HepG2 (cell line): ENCODE measurements around the gene ELMOD3. TPM values are rescaled to one million over a fixed set of nuclear protein-coding genes. Genes with fewer than 3 reads are reported as not detected.

Experiments used
- HDAC6 ChIP-seq: fragments of 200-600 bp; sonication (generic); IDR thresholded peaks from 2 replicates; pipeline ENCODE4 v1.7.0; 2017; ENCODE audit warnings: mild to moderate bottlenecking, antibody characterized with exemption, low read length, low read depth
- HNF1B ChIP-seq: sonication (generic); formaldehyde crosslinking; IDR thresholded peaks from 2 replicates; pipeline ENCODE4 v1.5.1; 2020; ENCODE audit warnings: mild to moderate bottlenecking, moderate library complexity, missing genetic modification reagents
- NFE2L2 ChIP-seq: fragments of 150-350 bp; IDR thresholded peaks from 2 replicates; pipeline ENCODE4 v1.6.1; 2014; ENCODE audit warnings: low read length
- SALL1 ChIP-seq: sonication (generic); formaldehyde crosslinking; IDR thresholded peaks from 2 replicates; pipeline ENCODE4 v1.8.0; 2022; ENCODE audit warnings: mild to moderate bottlenecking, missing genetic modification reagents
- UBTF ChIP-seq: sonication (generic); formaldehyde crosslinking; IDR thresholded peaks from 2 replicates; pipeline ENCODE4 v1.4.0; 2020; ENCODE audit warnings: mild to moderate bottlenecking, missing genetic modification reagents
- XBP1 ChIP-seq: sonication (generic); formaldehyde crosslinking; IDR thresholded peaks from 2 replicates; pipeline ENCODE4 v1.5.0; 2020; ENCODE audit warnings: missing genetic modification reagents
- ZKSCAN1 ChIP-seq: fragments of 150-350 bp; IDR thresholded peaks from 2 replicates; pipeline ENCODE4 v1.6.1; 2014; ENCODE audit warnings: low read length
- ZNF20 ChIP-seq: sonication (generic); formaldehyde crosslinking; IDR thresholded peaks from 2 replicates; pipeline ENCODE4 v1.4.0; 2020; ENCODE audit warnings: mild to moderate bottlenecking, moderate library complexity, missing genetic modification reagents
- ZNF24 ChIP-seq: fragments of 450-650 bp; IDR thresholded peaks from 2 replicates; pipeline ENCODE4 v1.6.1; 2017; ENCODE audit warnings: antibody characterized with exemption, mild to moderate bottlenecking
- ZNF318 ChIP-seq: sonication (generic); formaldehyde crosslinking; IDR thresholded peaks from 2 replicates; pipeline ENCODE4 v1.4.0; 2020; ENCODE audit warnings: mild to moderate bottlenecking, missing genetic modification reagents
- ZNF580 ChIP-seq: IDR thresholded peaks from 2 replicates; pipeline ENCODE4 v1.6.1; 2016; ENCODE audit warnings: low read depth, borderline replicate concordance
- ZNF740 ChIP-seq: sonication (generic); formaldehyde crosslinking; IDR thresholded peaks from 2 replicates; pipeline ENCODE4 v1.4.0; 2020; ENCODE audit warnings: missing genetic modification reagents
- polyA plus RNA-seq, 8 experiments: library from polyadenylated mRNA; depleted of rRNA in 3 of 8; stranded (reverse) in 7 of 8; unstranded in 1 of 8; fragments of >200 nt; fragmentation: Illumina TruSeq in 4 of 8; extraction: Trizol in 4 of 8; gene quantifications; 2 replicates each; pipeline versions ENCODE4 v1.2.1 to v1.2.3, GENCODE V29; 2011 to 2016; ENCODE audit warnings: low read depth in 4 of 8, missing spikeins in 1 of 8, mixed read lengths in 1 of 8; ENCODE audit not compliant: insufficient read depth in 1 of 8
- total RNA-seq, 5 experiments: library from RNA; depleted of rRNA; stranded (reverse); fragments of >200 nt; fragmentation: Illumina TruSeq; extraction: Trizol; gene quantifications; 2 replicates each; pipeline ENCODE4 v1.2.3, GENCODE V29; 2016; ENCODE audit warnings: low read depth in 1 of 5
- TF ChIP-seq, protein P1 (sequence below): sonication (generic); formaldehyde crosslinking; conservative IDR thresholded peaks from 2 replicates; pipeline ENCODE4 v1.8.0; 2022; ENCODE audit warnings: missing genetic modification reagents

ELMOD3 gene
- total and polyA plus RNA-seq, 2 of the 13 experiments (the other 11 are each of a cell fraction or from before 2014, with no cell fraction given), result 13.3 to 19.5 TPM

DNA sequence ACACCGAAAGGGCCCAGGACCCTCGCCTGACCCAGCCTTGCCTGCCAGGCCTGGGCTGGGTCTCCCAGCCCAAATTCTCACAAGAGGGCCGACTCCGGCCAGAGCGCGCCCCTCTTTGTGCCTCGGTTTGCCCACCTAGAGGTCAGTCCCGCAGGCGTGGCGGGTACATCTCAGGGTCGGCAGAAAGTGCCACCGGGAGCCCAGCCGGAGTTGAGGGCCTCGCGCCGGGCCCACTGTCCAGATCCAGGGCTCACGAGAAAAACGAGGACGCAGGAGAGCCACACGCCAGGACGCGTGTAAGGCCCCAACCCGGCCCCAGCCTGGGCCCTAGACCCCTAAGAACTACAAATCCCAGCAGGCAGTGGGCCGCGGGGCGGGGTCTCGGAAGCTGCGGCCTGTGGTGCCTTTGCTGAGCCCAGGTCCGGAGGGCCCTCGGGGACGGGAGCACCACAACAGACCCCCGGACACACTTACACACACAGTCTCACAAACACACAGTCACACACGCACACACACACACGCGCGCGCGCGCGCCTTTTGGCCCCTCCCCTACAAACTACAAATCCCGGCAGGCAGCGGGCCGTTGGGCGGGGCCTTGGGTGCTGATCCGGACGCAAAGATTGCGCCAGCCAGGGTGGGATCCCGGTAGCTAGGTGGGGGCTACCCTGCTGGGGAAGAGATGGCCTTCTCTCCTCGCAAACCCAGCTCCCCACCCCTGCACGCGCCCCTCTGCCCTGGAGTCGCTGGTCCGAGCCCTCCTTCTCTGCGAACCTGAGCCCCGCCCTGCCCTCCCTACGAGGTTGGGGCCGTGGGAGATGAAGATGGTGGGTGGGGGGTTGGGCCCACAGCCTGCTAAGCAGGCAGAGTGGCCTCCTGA, 63.8 kb downstream of the ELMOD3 start, which contains the start of gene SH2D6 (continued):
- TF ChIP-seq ZNF318 (no peak; the same call in 1 of the 2 replicates), ZNF20 (peak; percentile 25; the same call in 1 of the 2 replicates), ZNF740 (CRISPR knock-in tag) (peak; percentile 64; the same call in 1 of the 2 replicates), SALL1 (CRISPR knock-in tag) (peak; percentile 80), ZNF24 (peak; percentile 47; the same call in 1 of the 2 replicates), UBTF (CRISPR knock-in tag) (no peak), HDAC6 (no peak), NFE2L2 (no peak), ZKSCAN1 (no peak), ZNF580 (CRISPR knock-in tag) (peak; percentile 40; the same call in 1 of the 2 replicates), HNF1B (CRISPR knock-in tag) (peak; percentile 86; the same call in 1 of the 2 replicates), XBP1 (CRISPR knock-in tag) (peak; percentile 29; the same call in 1 of the 2 replicates)
- TF ChIP-seq, protein P1, sequence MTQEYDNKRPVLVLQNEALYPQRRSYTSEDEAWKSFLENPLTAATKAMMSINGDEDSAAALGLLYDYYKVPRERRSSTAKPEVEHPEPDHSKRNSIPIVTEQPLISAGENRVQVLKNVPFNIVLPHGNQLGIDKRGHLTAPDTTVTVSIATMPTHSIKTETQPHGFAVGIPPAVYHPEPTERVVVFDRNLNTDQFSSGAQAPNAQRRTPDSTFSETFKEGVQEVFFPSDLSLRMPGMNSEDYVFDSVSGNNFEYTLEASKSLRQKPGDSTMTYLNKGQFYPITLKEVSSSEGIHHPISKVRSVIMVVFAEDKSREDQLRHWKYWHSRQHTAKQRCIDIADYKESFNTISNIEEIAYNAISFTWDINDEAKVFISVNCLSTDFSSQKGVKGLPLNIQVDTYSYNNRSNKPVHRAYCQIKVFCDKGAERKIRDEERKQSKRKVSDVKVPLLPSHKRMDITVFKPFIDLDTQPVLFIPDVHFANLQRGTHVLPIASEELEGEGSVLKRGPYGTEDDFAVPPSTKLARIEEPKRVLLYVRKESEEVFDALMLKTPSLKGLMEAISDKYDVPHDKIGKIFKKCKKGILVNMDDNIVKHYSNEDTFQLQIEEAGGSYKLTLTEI (CRISPR knock-in tag), result no peak
